ENCODE measurements around the gene REXO1.
A peak's percentile ranks its signal among the peaks of the same experiment; 100 is the strongest.

The REXO1 gene

GRCh38 chr19:1783874-1784273, 64.4 kb downstream of the REXO1 start:
- DNase-seq, result no peak

- no peak for DNase-seq
Observed at GRCh38 chr19:1783354-1783753, 64.9 kb downstream of the REXO1 start.

GRCh38 chr19:1782521-1782920, 65.8 kb downstream of the REXO1 start:
- DNase-seq, result no peak

- peak; percentile 28 for DNase-seq
Observed at GRCh38 chr19:1780272-1780958, 67.9 kb downstream of the REXO1 start.

- DNase-seq, result no peak
Observed at GRCh38 chr19:1779574-1779973, 68.7 kb downstream of the REXO1 start.

GRCh38 chr19:1777149-1777548, 71.1 kb downstream of the REXO1 start:
- no peak for DNase-seq

- no peak for DNase-seq
Observed at GRCh38 chr19:1776606-1777147, 71.6 kb downstream of the REXO1 start.

GRCh38 chr19:1775951-1776605, 72.2 kb downstream of the REXO1 start:
- no peak for DNase-seq

GRCh38 chr19:1774989-1775772, 73.1 kb downstream of the REXO1 start:
- DNase-seq, result peak; percentile 68

GRCh38 chr19:1773184-1773583, 75.1 kb downstream of the REXO1 start:
- no peak for DNase-seq

GRCh38 chr19:1770866-1771576, 77.3 kb downstream of the REXO1 start:
- no peak for DNase-seq

- DNase-seq, result no peak
Observed at GRCh38 chr19:1769645-1769985, 78.7 kb downstream of the REXO1 start.

- DNase-seq, result no peak
Observed at GRCh38 chr19:1768918-1769644, 79.2 kb downstream of the REXO1 start.

- DNase-seq, result no peak
Observed at GRCh38 chr19:1768248-1768647, 80.0 kb downstream of the REXO1 start.

GRCh38 chr19:1767464-1767933, 80.8 kb downstream of the REXO1 start:
- peak; percentile 25 for DNase-seq

GRCh38 chr19:1766800-1767352, 81.4 kb downstream of the REXO1 start:
- DNase-seq, result no peak

GRCh38 chr19:1765904-1766799, 82.1 kb downstream of the REXO1 start:
- no peak for DNase-seq

Measured in T1000 (cell line).